Liver (tissue), 3 donors: Measurements from ENCODE around the gene VWA3A.

Experiments used
- CTCF ChIP-seq: fragments of 150-350 bp; IDR thresholded peaks from 2 replicates; pipeline ENCODE4 v1.5.1; 2017; ENCODE audit warnings: improper control_type of control experiment, low read depth, low read length; ENCODE audit not compliant: missing input control
- JUND ChIP-seq, 2 donors: IDR thresholded peaks; 2 replicates each; pipeline ENCODE4 v1.6.1; 2016; ENCODE audit warnings: antibody characterized with exemption in 2 of 2
- YY1 ChIP-seq: IDR thresholded peaks from 2 replicates; pipeline ENCODE4 v1.6.1; 2016; ENCODE audit warnings: antibody characterized with exemption, mild to moderate bottlenecking
- donor health status: healthy.
- donor health status: healthy.

- no peak for TF ChIP-seq CTCF
- TF ChIP-seq YY1: no peak
- TF ChIP-seq JUND (IDR thresholded peaks at IDR 0.05): no peak
Observed at GRCh38 chr16:22204091-22204655, 111.8 kb downstream of the VWA3A start.
